Adrenal gland (tissue), 5 donors: Measurements from ENCODE around the gene MYOT.

Experiments used
- POLR2A ChIP-seq, 2 donors: fragments of 450-650 bp; IDR thresholded peaks; one replicate each; pipeline ENCODE4 v1.6.1; 2017; ENCODE audit warnings: antibody characterized with exemption in 2 of 2, mild to moderate bottlenecking in 2 of 2, moderate library complexity in 1 of 2
- TF ChIP-seq, protein P1 (sequence below), 6 experiments: fragments of 450-650 bp in 4 of 6; fragments of 200-600 bp in 2 of 6; sonication (generic) in 1 of 6; IDR thresholded peaks; 1 replicate in 5 of 6; 2 replicates in 1 of 6; pipeline versions ENCODE4 v1.5.1 to v1.8.0; 2016 to 2021; ENCODE audit warnings: antibody characterized with exemption in 6 of 6, mild to moderate bottlenecking in 2 of 6, moderate library complexity in 1 of 6
- donor health status: DM: no; HTN: no; CAD: no.

DNA sequence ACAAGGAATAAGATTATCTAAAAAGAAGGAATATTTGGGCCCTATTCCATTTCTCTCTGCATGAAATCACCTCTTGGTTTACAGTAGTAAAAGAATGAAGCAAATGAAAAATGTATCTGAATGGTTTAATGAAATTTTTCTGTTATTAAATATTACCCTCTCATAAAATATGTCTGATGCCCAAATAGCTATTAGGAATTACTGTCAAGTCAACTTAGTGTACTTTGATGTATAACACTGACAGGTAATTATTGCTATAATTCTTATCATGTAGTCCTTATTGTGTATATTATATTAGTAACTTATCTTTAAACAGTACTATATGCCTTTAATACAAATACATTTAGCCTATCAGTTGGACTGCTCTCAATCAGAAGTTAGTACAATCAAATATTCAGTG lies 8.4 kb downstream of the MYOT start:
- TF ChIP-seq, protein P1, sequence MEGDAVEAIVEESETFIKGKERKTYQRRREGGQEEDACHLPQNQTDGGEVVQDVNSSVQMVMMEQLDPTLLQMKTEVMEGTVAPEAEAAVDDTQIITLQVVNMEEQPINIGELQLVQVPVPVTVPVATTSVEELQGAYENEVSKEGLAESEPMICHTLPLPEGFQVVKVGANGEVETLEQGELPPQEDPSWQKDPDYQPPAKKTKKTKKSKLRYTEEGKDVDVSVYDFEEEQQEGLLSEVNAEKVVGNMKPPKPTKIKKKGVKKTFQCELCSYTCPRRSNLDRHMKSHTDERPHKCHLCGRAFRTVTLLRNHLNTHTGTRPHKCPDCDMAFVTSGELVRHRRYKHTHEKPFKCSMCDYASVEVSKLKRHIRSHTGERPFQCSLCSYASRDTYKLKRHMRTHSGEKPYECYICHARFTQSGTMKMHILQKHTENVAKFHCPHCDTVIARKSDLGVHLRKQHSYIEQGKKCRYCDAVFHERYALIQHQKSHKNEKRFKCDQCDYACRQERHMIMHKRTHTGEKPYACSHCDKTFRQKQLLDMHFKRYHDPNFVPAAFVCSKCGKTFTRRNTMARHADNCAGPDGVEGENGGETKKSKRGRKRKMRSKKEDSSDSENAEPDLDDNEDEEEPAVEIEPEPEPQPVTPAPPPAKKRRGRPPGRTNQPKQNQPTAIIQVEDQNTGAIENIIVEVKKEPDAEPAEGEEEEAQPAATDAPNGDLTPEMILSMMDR (IDR thresholded peaks at IDR 0.05), result no peak
- no peak for TF ChIP-seq POLR2A (IDR thresholded peaks at IDR 0.05)
